Fibroblast of lung (primary cell): ENCODE data around the gene HECTD2.

Experiments
- CTCF ChIP-seq, 2 donors: IDR thresholded peaks in 1 of 2; conservative IDR thresholded peaks in 1 of 2; 1 replicate in 1 of 2; 2 replicates in 1 of 2; pipeline ENCODE4 v1.5.1; 2011 to 2012; ENCODE audit warnings: low read length in 2 of 2, control low read depth in 1 of 2, inconsistent platforms in 1 of 2, low read depth in 1 of 2, mild to moderate bottlenecking in 1 of 2
- EZH2 ChIP-seq: IDR thresholded peaks from 2 replicates; pipeline ENCODE4 v1.5.1; 2012; ENCODE audit warnings: low read length, control low read depth, mild to moderate bottlenecking; ENCODE audit errors: missing control alignments

- no peak for TF ChIP-seq CTCF (conservative IDR thresholded peaks at IDR 0.05 in 1 of 2, IDR thresholded peaks at IDR 0.05 in 1 of 2; ENCODE audit: low read depth in 1 of 2, low read length in 2 of 2)
- no peak for TF ChIP-seq EZH2
These were observed 101.6 kb downstream of the HECTD2 start for GRCh38 chr10:91511549-91512330.
